RWPE2 (cell line): Measurements from ENCODE around the gene C22orf39.

Experiments
- ATAC-seq: fragments of 200-7000 bp; cut with Tn5 transposase; 3 replicates; pipeline ENCODE4 v1.9.1; 2021; ENCODE audit warnings: low read depth
- DNase-seq: peaks from one replicate; pipeline ENCODE4 v3.0.0-alpha.2; 2020; ENCODE audit warnings: low spot score
- H3K27ac ChIP-seq: fragments of 450-650 bp; 2 replicates; pipeline ENCODE4 v1.5.1; 2017; ENCODE audit warnings: mild to moderate bottlenecking; ENCODE audit not compliant: poor library complexity, severe bottlenecking
- H3K27me3 ChIP-seq: fragments of 250-450 bp; sonication (Bioruptor Pico); 2 replicates; pipeline ENCODE4 v1.5.1; 2021; ENCODE audit warnings: mild to moderate bottlenecking, moderate library complexity; ENCODE audit not compliant: insufficient read depth, poor library complexity, severe bottlenecking
- H3K36me3 ChIP-seq: fragments of 250-450 bp; sonication (Bioruptor Pico); 2 replicates; pipeline ENCODE4 v1.5.1; 2020; ENCODE audit warnings: low read depth, mild to moderate bottlenecking, moderate library complexity
- H3K4me1 ChIP-seq: fragments of 250-450 bp; sonication (Bioruptor Pico); 2 replicates; pipeline ENCODE4 v1.5.1; 2021; ENCODE audit warnings: mild to moderate bottlenecking, moderate library complexity; ENCODE audit not compliant: insufficient read depth, poor library complexity, severe bottlenecking
- H3K4me3 ChIP-seq: fragments of 250-450 bp; sonication (Bioruptor Pico); 2 replicates; pipeline ENCODE4 v1.5.1; 2021; ENCODE audit warnings: mild to moderate bottlenecking, moderate library complexity; ENCODE audit not compliant: severe bottlenecking
- H3K9me3 ChIP-seq: fragments of 250-450 bp; sonication (Bioruptor Pico); 2 replicates; pipeline ENCODE4 v1.5.1; 2021; ENCODE audit warnings: mild to moderate bottlenecking, moderate library complexity; ENCODE audit not compliant: severe bottlenecking
- TF ChIP-seq, protein P1 (sequence below): fragments of 450-650 bp; IDR thresholded peaks from one replicate; pipeline ENCODE4 v1.5.1; 2017; ENCODE audit warnings: mild to moderate bottlenecking, moderate library complexity; ENCODE audit not compliant: poor library complexity, severe bottlenecking

C22orf39 gene

GRCh38 chr22:19447330-19448075 is at the start of gene C22orf39:
TSS of gene C22orf39 (minus strand) at chr22:19447711. CDS start at chr22:19447688, 23 bp downstream.
- DNase-seq (peak; percentile 83), ATAC-seq (peak; percentile 88)
- Histone ChIP-seq H3K27me3 (no peaks in the 10 kb centered on the region), H3K27ac (peak within 1 kb of the TSS; percentile 67), H3K4me1 (no peaks in the 10 kb centered on the region), H3K36me3 (peaks cover 60% of the 10 kb centered on the region), H3K4me3 (peak within 1 kb of the TSS; percentile 84), H3K9me3 (no peaks in the 10 kb centered on the region)
- TF ChIP-seq, protein P1, sequence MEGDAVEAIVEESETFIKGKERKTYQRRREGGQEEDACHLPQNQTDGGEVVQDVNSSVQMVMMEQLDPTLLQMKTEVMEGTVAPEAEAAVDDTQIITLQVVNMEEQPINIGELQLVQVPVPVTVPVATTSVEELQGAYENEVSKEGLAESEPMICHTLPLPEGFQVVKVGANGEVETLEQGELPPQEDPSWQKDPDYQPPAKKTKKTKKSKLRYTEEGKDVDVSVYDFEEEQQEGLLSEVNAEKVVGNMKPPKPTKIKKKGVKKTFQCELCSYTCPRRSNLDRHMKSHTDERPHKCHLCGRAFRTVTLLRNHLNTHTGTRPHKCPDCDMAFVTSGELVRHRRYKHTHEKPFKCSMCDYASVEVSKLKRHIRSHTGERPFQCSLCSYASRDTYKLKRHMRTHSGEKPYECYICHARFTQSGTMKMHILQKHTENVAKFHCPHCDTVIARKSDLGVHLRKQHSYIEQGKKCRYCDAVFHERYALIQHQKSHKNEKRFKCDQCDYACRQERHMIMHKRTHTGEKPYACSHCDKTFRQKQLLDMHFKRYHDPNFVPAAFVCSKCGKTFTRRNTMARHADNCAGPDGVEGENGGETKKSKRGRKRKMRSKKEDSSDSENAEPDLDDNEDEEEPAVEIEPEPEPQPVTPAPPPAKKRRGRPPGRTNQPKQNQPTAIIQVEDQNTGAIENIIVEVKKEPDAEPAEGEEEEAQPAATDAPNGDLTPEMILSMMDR = no peak

GRCh38 chr22:19497245-19497644 is 49.7 kb upstream of the C22orf39 start:
- no peak overlapping the region for H3K4me3 ChIP-seq
- H3K27me3 ChIP-seq = no peaks in the 10 kb centered on the region
- ATAC-seq = peak; percentile 57; the same call in 2 of the 3 replicates
- H3K4me1 ChIP-seq = no peaks in the 10 kb centered on the region
- peaks cover 57% of the 10 kb centered on the region for H3K36me3 ChIP-seq
- DNase-seq = no peak
- TF ChIP-seq, protein P1 = no peak
- H3K9me3 ChIP-seq = no peaks in the 10 kb centered on the region
- no peak overlapping the region for H3K27ac ChIP-seq

- DNase-seq = no peak
- H3K27ac ChIP-seq = no peak overlapping the region
- no peaks in the 10 kb centered on the region for H3K27me3 ChIP-seq
- no peak overlapping the region for H3K4me3 ChIP-seq
- TF ChIP-seq, protein P1 = no peak
- no peaks in the 10 kb centered on the region for H3K4me1 ChIP-seq
- ATAC-seq = no peak
- H3K36me3 ChIP-seq = peaks cover 62% of the 10 kb centered on the region
- no peaks in the 10 kb centered on the region for H3K9me3 ChIP-seq
These were observed 48.8 kb upstream of the C22orf39 start for GRCh38 chr22:19496324-19496630.

GRCh38 chr22:19495562-19496323 is 48.2 kb upstream of the C22orf39 start:
- ATAC-seq = no peak
- H3K9me3 ChIP-seq = no peaks in the 10 kb centered on the region
- H3K36me3 ChIP-seq = peaks cover 67% of the 10 kb centered on the region
- no peak for DNase-seq
- TF ChIP-seq, protein P1 = no peak
- no peaks in the 10 kb centered on the region for H3K4me1 ChIP-seq
- H3K4me3 ChIP-seq = no peak overlapping the region
- no peak overlapping the region for H3K27ac ChIP-seq
- H3K27me3 ChIP-seq = no peaks in the 10 kb centered on the region
